ENCODE measurements around the gene SMIM29.

The SMIM29 gene

DNA sequence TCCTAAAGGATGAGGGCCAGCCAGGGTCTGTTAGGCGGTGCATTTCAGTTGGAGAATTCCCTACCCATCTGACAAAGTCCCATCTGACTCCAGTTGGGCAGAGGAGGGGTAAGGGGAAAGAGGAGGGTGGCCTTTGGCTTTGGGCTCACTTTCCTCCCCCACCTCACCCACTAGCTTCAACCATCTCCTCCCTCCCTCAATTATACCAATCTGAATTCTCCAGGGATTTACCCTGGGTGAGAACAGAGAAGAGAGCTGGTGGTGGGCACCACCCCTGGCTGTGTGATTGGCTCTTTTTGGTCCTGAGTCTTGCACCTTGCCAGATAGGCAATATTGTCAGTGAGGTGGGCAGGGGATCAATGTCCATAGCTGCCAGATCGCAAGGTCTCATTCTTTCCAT, 8.9 kb downstream of the SMIM29 start:
- no peak for DNase-seq

DNA sequence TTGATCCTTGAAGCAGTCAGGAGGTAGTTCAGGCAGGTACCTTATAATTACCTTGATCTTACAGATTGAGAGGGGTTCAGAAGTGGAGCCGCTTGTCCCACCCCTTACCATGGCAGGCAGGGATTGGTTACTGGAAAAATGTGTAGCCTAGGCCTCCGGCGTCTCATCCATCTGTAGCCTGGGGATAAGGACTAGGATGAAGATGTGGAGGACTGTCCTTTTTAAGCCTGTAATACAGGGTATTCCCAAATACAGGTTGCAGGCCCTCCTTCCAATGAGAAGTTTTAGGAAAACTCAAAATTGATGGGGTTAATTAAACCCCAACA, 9.3 kb downstream of the SMIM29 start:
- no peak for DNase-seq

DNA sequence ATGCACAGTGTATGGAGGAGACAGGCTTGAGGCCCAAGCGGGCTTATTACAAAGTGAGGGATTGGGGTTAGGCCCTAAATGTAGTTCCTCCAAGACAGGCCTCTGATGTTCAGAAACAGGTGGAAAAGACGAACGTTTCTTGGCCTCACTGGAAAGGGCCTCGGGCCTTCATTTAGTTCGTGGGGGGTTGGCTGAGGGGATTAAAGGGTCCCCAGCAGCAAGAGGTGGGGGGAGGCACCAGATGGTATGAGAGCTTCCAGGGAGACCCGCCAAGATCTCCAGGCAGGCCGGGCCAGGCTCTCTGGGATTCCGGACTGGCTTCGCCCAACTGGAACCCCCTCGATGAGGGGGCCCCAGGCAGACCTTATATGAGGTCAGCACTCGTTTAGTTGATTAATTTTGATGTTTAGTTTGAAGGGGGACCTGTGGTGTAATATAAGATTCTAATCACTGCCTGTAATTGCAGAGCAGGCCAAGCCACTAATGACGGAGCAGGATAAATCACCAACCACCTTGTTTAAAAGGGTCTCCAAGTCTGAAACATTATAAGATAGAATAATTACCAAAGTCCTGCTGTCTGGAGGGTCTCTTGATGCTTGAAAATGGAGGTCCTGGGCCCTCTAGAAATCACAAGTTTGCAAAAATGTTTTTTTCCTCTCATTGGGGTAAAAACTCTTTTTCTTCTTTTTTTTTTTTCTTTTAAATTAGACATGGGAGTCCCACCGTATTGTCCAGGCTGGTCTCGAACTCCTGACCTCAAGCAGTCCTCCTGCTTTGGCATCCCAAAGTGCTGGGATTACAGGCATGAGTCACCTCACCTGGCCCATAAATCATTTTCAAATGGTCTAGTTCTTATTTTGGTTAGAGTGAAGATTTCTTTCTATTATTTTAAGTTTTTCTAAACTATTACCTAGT, 10.0 kb downstream of the SMIM29 start:
- DNase-seq, result no peak

DNA sequence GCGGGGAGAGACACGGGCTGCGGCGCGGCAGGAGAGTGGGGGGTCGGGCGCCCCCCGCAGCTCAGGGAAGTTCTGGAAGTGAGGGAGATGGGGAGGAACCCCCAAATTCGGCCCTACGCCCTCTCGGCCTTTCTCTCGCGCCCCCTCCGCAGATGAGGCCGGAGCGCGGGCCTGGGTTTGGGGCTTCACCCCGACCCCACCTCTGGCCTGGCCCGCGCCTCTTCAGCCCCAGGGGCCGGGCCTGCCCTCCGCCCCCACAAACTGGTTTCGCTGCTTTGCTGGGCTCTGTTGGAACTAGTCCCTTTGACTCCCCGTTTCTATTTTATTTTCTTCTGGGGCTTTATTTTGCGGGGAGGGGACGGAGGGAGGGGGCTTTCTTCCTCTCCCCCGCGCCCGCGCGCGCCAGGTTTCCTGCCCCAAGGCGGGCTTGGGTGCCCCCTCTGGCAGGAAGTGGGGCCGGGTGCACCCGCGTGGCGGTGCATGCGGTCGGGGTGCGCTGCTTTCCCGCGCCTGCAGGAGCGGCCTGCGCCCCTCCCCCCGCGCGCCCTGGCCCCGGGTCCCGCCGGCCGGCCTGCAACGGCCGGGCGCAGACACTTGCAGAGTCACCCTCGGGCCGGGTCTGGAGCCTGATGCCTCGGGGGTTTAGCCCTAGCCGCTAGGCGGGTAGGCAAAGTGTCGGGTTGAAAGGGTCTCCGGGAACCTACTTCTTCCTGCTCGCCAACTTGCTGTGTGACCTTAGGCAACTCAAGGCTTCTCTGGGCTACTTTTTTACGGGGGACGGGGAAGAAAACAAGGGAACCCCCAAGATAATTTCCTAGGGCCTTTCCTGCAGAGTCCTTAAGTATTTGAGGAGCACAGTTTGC, 10.9 kb downstream of the SMIM29 start:
- DNase-seq, result no peak

DNA sequence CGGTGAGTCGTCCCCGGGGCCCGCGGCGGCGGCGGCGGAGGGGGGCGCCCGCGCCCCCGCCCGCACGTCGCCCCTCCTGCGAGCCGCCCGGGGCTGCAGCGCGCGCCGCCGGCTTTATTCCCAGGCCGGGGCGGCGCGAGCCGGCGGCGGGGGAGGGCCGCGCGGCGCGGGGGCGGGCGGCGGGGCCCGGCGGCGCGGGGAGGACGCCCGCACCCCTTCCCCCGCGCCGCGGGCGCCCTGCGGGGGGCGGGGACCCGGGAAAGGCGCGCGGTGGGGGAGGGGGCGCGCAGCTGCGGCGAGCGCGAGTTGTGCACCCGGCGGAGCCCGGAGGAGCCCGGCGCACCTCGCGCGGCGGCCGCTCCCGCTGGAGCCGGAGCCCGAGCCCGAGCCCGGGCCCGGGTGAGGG, 11.5 kb downstream of the SMIM29 start:
- no peak for DNase-seq

DNA sequence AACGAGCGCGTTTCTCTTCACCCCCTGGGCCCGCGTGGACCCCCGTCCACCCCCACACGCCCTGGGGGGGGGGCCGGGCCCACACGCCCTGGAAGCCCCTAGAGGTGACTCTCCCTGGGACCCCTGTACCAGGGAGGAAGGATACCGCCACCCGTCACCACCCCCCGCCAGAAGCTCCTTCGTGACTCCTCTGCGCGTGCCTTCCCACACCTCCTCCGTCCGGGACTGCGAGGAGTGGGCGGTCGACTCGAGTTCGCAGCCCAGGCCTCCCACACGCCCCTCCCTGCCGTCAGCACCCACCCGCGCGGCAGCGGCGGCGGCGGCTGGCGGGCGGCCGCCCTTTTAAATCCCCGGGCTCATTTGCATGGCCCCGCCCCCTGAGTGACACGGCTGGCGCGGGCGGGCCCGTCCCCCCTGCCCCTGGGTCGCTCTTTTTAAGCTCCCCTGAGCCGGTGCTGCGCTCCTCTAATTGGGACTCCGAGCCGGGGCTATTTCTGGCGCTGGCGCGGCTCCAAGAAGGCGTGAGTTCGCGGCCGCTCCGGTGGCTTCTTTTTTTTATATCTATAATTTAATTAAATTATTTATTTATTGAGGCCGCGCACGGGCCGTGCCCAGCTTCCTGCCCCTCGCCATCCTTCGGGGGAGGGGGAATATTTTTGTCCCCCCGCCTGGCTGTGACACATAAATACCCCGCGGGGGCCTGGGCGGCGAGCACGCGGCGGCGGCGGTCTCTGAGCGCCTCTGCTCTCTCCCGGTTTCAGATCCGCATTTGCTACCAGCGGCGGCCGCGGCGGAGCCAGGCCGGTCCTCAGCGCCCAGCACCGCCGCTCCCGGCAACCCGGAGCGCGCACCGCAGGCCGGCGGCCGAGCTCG, 12.1 kb downstream of the SMIM29 start, which contains the start of gene HMGA1:
HMGA1 (plus strand) TSS at position 431 of the 873 bp plus-strand sequence. CDS start 3,908 bp downstream, outside the sequence.
- DNase-seq, result peak; percentile 61

DNA sequence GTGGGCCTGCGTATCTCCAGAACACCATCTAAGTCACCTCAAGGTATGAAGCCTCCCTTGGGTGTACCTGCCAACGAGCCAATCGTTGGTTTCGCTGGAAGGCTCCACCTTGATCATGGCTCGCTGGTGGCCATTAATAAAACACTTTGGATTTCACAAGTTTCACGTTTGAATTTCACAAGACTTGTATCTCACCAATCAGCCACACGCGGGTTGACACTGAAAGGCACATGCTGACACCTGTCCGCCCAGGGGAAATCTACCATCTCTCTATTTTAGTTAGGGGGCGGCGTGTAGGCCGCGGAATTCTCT, 12.7 kb downstream of the SMIM29 start:
- no peak for DNase-seq

DNA sequence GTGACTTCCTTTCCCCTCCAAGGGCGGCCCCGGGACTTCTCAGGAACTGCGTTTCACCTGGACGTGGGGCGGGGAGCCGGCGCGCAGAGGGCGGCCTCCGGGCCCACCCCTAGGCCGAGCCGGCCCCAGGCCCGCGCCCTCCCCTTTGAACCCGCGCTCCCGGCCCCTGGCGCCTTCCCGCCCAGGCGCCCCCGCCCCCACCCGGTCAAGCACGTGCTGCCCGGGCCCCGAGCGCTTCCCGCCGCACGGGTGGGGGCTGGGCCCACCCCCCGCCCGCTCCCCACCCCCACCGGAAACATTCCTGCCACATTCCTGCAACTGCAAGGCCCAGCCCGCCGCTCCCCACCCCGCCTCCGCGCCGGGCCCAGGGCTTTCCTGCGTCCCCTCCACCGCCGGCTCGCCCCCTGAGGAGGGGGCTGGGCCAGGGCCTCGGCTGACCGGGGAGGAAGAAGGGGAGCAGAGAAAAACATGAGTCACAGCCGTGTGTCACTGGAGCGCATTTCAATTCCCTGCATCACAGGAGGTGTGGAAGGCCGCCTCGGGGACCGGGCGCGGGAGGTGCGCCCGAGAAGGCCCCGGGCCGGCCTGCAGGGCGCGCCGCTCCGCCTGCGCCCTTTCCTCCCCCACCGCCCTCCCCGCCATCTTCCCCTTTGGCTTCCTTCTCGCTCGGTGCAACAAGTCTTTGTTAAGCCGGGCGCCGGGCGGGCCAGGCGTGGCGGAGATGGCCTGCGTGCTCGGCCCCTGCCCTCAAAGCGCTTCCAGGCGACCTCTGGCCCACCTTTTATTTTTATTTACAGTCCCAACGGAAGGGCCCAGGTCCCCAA, 13.3 kb downstream of the SMIM29 start:
- DNase-seq, result no peak

DNA sequence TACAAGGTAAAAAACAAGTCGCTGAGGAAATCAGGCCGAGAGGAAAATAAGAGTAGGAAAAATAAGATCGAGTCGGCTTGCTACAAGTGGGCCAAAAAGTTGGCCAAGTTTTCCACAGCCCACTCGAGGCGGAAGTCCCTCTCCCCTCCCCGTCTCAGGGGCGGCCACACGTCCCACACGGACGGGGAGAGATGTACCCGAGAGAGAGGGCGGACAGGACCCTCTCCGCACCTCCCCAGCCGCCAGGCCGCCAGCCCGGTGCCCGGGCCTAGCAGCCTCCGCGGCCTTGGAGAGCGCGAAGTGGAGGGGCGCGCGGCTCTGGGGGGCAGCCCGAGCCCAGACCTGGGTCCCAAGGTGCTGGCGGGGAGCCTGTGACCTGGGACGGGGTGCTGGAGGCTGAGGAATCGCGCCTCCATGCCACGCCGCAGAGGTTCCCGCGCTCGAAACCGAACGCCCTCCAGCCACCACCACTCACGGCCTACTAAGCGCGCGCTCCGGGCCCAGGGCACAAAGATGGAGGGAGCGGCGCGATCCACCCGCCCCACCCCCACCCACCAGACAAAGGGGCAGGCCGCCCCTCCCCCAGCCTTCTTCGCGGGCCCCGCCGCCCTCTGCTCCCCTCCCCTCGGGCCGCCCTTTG, 14.0 kb downstream of the SMIM29 start:
- no peak for DNase-seq

DNA sequence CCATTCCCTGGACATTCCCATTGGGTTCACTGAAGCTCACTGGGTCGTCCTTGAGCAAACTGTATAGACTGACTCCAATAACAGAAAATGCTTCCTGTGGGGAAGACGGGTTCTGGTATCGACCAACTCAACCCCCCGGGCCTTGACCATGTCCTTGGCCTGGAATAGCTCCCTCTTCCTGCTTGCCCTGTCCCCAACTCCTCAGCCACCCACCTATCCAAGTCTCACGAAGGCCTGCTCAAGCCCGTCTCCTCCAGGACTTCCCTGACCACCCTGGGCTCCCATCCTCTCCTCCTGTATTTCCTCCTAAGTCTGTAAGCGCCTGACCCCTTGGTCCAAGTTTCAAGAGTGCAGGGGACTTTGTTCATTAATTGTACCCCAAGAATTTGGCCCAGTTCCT, 14.9 kb downstream of the SMIM29 start:
- no peak for DNase-seq

DNA sequence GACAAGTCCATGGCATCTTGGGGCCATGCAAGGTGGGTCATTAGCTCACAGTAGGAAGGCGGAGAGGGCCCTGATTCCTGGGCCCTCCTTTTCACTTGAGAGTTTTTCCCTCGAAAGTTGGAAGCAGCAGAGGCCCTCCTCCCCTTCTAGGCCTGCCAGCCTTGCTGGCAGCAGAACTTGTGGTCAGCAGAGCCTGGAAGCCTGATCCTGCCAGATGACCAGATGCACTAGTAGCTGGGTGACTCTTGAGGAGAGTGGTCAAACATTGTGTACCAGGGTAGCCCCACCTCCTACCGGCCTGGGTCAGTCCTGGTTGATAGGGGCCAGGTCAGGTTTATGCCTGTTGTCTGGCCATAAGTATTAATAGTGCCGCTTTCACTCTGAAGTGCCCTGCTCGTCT, 15.9 kb downstream of the SMIM29 start:
- no peak for DNase-seq

DNA sequence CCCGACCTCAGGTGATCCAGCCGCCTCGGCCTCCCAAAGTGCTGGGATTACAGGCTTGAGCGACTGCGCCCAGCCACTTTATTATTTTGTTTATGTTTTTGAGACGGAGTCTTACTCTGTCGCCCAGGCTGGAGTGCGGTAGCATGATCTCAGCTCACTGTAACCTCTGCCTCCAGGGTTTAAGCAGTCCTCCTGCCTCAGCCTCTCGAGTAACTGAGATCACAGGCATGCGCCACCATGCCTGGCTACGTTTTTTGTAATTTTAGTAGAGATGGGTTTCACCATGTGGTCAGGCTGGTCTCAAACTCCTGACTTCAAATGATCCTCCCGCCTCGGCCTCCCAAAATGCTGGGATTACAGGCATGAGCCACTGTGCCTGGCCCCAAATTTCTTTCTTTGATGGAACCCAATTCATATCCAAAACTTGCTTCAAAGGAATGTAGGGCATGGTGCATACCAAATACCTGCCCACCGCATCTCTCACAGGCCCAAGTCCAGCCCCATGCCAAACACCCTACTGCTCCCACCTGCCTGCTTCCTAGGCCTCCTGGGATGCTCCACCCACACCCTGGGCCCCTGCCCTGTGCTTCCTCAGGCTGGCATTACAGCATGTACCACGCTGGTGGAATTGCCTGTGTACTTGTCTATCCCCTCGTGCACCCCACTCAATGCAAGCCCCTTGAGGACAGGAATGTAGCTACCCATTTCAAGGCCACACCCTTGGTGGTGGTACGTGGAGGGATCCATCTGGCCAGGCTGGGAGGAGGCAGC, 17.1 kb downstream of the SMIM29 start:
- DNase-seq, result no peak

DNA sequence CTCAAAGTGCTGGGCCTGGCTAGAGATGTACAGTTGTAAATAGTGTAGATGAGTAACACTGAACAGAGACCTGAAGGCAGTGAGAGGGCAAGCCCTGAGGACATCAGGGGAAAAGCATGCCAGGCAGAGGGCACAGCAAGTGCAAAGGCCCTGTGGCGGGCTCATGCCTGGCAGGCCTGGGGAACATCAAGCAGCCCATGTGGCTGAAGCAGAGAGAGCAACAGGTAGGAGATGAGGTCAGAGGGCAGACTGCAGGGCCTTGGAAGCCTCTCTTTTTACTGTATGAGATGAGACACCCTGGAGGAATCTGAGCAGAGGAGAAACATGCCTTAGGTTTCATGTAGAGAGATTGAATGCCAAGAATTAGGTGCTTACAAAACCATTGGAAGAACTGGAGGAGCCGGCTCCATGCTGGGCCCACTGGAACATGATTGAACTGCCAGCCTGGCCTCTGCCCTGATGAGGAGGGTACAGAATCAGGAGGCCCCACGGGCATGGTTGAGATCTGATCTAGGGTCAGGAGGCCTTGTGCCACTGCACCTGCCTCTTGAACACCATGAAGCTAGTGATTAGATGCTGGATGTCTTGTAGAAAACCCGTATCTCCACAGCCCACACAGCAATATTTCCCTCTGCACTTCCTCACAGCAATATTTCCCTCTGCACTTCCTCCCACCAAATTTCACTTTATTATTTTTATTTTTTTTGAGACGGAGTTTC, 18.0 kb downstream of the SMIM29 start:
- DNase-seq, result no peak

DNA sequence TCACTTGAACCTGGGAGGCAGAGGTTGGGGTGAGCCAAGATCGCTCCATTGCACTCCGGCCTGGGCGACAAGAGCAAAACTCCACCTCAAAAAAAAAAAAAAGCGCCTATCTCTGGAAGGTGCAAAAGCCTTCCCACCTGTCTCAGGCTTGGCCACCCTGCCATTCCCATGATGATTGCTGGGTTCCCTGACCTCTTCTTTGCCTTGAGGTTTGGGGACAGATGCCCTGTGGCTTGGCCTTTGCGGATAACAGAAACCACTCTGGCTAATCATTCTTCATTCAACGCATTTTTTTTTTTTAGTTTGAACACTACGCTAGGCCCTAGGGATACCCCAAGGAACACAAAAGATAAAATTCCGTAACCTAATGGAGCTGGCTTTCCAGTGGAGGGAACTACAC, 18.9 kb downstream of the SMIM29 start:
- DNase-seq, result no peak

DNA sequence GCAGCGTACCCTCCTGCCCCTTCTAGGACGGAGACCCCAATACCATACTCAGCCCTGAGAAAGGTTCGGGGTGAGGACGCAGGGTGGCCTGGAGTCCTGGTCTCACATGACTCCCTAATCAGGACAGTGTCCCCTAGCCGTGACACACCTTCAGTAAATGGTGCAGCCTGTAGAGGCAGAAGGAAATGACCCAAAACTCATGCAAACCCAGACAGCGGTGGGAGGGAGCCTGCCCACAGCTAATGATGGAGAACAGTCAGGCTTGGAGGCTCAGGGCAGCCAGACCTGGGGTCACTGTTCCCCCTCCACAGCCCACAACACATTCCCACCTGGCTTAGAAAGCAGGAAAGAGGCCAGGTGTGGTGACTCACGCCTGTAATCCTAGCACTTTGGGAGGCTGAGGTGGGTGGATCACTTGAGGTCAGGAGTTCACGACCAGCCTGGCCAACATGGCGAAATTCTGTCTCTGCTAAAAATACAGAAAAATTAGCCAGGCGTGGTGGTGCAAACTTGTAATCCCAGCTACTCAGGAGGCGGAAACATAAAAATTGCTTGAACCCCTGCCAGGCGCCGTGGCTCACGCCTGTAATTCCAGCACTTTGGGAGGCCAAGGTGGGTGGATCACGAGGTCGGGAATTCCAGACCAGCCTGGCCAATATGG, 20.9 kb downstream of the SMIM29 start:
- DNase-seq, result no peak

DNA sequence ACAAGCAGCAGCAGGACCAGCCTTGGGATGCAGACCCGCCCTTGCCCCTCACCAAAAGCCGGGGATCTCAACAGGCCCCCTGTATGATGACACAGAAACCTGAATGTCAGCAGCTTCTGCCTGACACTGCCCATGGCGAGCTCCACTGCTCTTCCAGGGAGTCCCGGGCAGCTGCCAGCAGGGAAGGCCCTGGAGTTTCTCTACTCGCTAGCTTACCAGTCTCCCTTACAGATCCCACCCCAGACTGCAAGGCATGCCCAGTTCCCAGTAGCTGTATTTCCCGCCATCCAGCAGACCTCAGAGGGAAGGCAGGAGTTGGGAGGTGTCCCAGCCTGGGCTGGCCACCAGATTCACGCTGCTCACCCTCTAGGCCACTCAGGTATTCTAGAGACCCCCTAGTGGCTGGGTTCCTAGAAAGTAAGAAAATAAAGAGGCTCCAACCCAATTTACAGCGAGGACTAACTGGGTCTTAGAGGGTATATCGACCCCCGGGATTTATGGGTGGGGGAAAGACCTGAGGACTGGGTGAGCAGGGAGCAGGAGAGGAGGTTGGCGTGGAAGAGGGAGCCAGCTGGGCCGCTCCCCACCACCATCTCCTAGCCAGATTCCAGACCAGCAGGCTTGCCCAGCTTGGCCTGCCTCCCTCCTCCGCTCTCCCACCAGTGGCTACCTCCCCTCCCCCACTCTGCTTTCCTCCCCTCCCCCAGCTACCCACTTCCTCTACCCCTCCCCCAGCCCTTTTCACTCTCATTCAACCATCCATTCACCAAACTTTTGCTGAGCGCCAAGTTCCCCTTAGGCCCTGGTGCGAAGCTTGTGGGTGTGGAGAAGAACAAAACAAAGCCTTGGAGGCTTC, 21.8 kb downstream of the SMIM29 start:
- DNase-seq, result no peak

DNA sequence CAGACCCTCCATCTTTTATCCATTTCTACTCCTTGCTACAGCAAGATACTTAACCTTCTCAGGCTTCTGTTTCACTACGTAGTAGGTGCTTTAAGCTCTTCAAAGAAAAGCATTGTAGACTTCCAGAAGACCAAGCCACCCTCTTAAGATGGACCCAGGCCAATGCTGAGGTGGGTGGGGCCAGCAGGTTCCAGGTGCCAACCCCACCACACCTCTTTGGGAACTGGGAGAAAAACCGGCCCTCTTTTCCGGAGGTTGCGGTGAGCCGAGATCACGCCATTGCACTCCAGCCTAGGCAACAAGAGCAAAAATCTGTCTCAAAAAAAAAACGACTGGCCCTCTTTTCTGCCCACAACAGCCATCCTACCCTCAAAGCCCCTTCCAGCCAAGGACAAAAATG, 22.7 kb downstream of the SMIM29 start:
- no peak for DNase-seq

DNA sequence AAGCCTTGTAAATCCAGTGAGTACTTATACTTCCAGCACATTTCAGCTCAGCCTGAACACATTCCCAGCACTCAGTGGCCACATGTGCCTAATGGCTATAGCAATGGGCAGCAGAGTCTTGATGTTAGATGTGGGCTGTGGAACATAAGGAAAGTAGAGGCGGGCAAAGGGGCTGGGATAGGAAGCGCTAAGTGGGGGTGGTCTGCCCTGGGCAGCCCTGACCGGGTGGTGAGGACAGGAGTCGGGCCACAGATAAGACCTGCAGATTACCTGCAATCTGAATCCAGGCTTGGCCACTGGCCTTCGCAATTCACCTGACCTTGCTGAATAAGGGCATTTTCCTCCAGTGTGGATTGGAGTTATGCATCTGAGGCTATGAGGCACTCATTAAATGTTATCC, 23.3 kb downstream of the SMIM29 start:
- no peak for DNase-seq
